Measurements from ENCODE around the gene TMEM81. TPM values are rescaled to one million over a fixed set of nuclear protein-coding genes. Genes with fewer than 3 reads are reported as not detected.

Gene TMEM81
- total RNA-seq, 1 experiment from 2014 or later: 4.3 TPM

- no peaks in the 10 kb centered on the region for H3K27me3 ChIP-seq (replicated peaks; ENCODE audit: control insufficient read depth, insufficient read depth, low read length)
- Mint-ChIP-seq H3K36me3 (ENCODE audit: insufficient read depth, unreplicated experiment) (no peaks in the 10 kb centered on the region), H3K4me1 (ENCODE audit: low read depth, unreplicated experiment) (peaks cover 7% of the 10 kb centered on the region), H3K9me3 (ENCODE audit: unreplicated experiment) (no peaks in the 10 kb centered on the region), H3K4me3 (ENCODE audit: unreplicated experiment) (no peak overlapping the region), H3K27me3 (ENCODE audit: insufficient read depth, unreplicated experiment) (peaks cover 9% of the 10 kb centered on the region), H3K27ac (ENCODE audit: unreplicated experiment) (no peak overlapping the region)
- BruUV-seq (replicated peaks): no TSS peak
- H3K4me1 ChIP-seq: no peaks in the 10 kb centered on the region
- H3K4me3 ChIP-seq (ENCODE audit: low read depth, low read length): no peak overlapping the region
- no peak for TF ChIP-seq CTCF (IDR thresholded peaks at IDR 0.05; ENCODE audit: insufficient read depth in 1 of 2, low read depth in 1 of 2, low read length in 1 of 2, severe bottlenecking in 1 of 2, unreplicated experiment in 1 of 2)
- no peak for DNase-seq
- no peaks in the 10 kb centered on the region for H3K36me3 ChIP-seq (ENCODE audit: control insufficient read depth, insufficient read depth, low read length)
- ChIA-PET POLR2A (no interaction called here), CTCF (no interaction called here)
- H3K9me3 ChIP-seq: no peaks in the 10 kb centered on the region
- intact Hi-C loops (cut with micrococcal nuclease; ENCODE audit: unreplicated experiment): no loop called here
These were observed 36.5 kb downstream of the TMEM81 start for GRCh38 chr1:205047764-205048231.

- CTCF ChIA-PET: no interaction called here
- no TSS peak for BruUV-seq (replicated peaks)
- no peak for DNase-seq
- Mint-ChIP-seq H3K4me1 (ENCODE audit: low read depth, unreplicated experiment) (peaks cover 7% of the 10 kb centered on the region), H3K27me3 (ENCODE audit: insufficient read depth, unreplicated experiment) (peaks cover 13% of the 10 kb centered on the region), H3K27ac (ENCODE audit: unreplicated experiment) (no peak overlapping the region), H3K9me3 (ENCODE audit: unreplicated experiment) (no peaks in the 10 kb centered on the region), H3K4me3 (ENCODE audit: unreplicated experiment) (no peak overlapping the region), H3K36me3 (ENCODE audit: insufficient read depth, unreplicated experiment) (no peaks in the 10 kb centered on the region)
- Histone ChIP-seq H3K36me3 (ENCODE audit: control insufficient read depth, insufficient read depth, low read length) (no peaks in the 10 kb centered on the region), H3K27me3 (replicated peaks; ENCODE audit: control insufficient read depth, insufficient read depth, low read length) (no peaks in the 10 kb centered on the region), H3K4me3 (ENCODE audit: low read depth, low read length) (no peak overlapping the region), H3K4me1 (no peaks in the 10 kb centered on the region), H3K9me3 (no peaks in the 10 kb centered on the region)
- intact Hi-C loops (cut with micrococcal nuclease; ENCODE audit: unreplicated experiment): no loop called here
- POLR2A ChIA-PET: no interaction called here
- no peak for TF ChIP-seq CTCF (IDR thresholded peaks at IDR 0.05; ENCODE audit: insufficient read depth in 1 of 2, low read depth in 1 of 2, low read length in 1 of 2, severe bottlenecking in 1 of 2, unreplicated experiment in 1 of 2)
These were observed 37.4 kb downstream of the TMEM81 start for GRCh38 chr1:205046870-205047269.

DNA sequence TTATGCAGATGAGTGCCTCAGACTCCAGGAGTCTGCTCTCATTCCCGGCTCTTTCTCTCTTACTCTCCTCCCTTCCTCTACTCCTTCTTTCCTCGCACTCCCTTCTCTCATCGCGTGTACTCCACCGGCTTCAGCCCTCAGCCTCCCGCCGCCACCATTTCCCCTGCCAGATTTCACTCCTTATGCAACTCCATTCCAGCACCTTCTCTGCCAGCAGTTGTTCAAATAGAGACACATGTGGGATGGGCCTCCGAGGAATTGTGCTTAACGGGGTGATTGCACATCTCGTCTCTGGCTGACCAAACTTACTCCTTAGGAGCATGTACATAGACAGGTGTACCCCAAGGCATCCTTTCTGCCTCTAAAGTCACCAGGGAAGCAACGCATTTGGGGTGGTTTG is 39.1 kb downstream of the TMEM81 start:
- no peaks in the 10 kb centered on the region for H3K9me3 Mint-ChIP-seq (ENCODE audit: unreplicated experiment)
- BruUV-seq (replicated peaks): no TSS peak
- no peak overlapping the region for H3K27ac Mint-ChIP-seq (ENCODE audit: unreplicated experiment)
- ChIA-PET CTCF (no interaction called here), POLR2A (no interaction called here)
- no peaks in the 10 kb centered on the region for H3K9me3 ChIP-seq
- H3K4me3 ChIP-seq (ENCODE audit: low read depth, low read length): no peak overlapping the region
- no peaks in the 10 kb centered on the region for H3K36me3 Mint-ChIP-seq (ENCODE audit: insufficient read depth, unreplicated experiment)
- H3K4me1 Mint-ChIP-seq (ENCODE audit: low read depth, unreplicated experiment): peaks cover 7% of the 10 kb centered on the region
- intact Hi-C loops (cut with micrococcal nuclease; ENCODE audit: unreplicated experiment): no loop called here
- H3K4me1 ChIP-seq: no peaks in the 10 kb centered on the region
- H3K27me3 Mint-ChIP-seq (ENCODE audit: insufficient read depth, unreplicated experiment): peaks cover 14% of the 10 kb centered on the region
- peaks cover 1% of the 10 kb centered on the region; the same call in 1 of the 2 replicates for H3K27me3 ChIP-seq (replicated peaks; ENCODE audit: control insufficient read depth, insufficient read depth, low read length)
- DNase-seq: no peak
- no peaks in the 10 kb centered on the region for H3K36me3 ChIP-seq (ENCODE audit: control insufficient read depth, insufficient read depth, low read length)
- no peak overlapping the region for H3K4me3 Mint-ChIP-seq (ENCODE audit: unreplicated experiment)
- TF ChIP-seq CTCF (IDR thresholded peaks at IDR 0.05; ENCODE audit: insufficient read depth in 1 of 2, low read depth in 1 of 2, low read length in 1 of 2, severe bottlenecking in 1 of 2, unreplicated experiment in 1 of 2): no peak
